NCI-H2029 treated with DMSO at 0.1 percent for 48 hours (cell line): ENCODE results near the gene NKAIN4.
"Not testable (repeated sequence)": the region's sequence is repeated elsewhere in the genome, so short reads cannot be mapped to it uniquely, and the experiment has no call there.

ENCODE experiments used
- DNase-seq: peaks from one replicate; lab custom pipeline; 2025; lab: John Stamatoyannopoulos, UW

NKAIN4 gene

DNA sequence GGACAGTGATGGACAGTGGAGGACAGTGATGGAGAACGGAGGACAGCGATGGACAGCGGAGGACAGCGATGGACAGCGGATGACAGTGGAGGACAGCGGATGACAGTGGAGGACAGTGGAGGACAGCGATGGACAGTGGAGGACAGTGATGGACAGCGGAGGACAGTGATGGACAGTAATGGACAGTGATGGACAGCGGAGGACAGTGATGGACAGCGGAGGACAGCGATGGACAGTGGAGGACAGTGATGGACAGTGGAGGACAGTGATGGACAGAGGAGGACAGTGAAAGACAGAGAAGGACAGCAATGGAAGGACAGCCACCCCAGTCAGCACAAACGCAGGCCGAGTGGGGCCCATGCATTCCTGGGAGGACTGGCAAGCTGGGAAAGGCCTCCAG, 3.4 kb upstream of the NKAIN4 start:
- DNase-seq = no peak

- no peak for DNase-seq
These were observed 2.7 kb upstream of the NKAIN4 start for GRCh38 chr20:63256954-63257353.

DNA sequence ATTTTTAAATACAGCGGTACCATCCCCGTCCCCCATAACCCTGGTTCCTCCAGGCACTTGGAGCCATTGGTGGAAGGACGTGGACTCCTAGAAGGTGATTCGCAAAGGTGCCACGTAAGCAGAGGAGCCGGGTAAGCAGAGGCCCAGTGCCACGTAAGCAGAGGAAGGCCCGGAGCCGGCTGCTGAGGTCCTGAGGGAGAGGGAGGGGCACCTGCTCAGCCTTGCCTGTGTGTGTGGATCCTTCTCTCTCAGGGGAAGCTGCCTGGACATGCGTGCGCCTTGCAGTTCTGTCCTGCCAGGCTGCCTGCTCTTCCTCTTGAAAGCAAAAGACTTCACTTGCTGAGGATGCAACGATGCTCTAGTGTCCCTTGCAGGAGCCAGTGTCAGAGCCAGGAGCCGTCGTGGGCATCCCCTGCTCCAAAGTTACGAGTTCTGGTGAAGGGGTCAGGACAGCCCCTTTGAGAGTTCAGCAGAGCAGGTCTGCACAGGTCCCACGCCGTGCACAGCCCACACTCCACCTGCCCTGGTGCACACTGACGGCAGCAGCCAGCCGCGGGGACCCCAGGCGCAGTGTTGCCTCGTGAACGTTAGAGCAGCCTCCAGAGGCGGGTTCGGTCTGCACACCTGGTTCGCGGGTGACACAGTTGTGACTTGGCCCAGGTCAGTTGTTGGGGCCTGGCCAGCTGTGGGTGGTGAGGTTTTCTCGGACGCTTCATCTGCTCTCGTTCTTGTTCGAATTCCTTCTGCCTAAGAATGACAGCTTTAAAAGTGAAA, 1.9 kb upstream of the NKAIN4 start:
- no peak for DNase-seq

DNA sequence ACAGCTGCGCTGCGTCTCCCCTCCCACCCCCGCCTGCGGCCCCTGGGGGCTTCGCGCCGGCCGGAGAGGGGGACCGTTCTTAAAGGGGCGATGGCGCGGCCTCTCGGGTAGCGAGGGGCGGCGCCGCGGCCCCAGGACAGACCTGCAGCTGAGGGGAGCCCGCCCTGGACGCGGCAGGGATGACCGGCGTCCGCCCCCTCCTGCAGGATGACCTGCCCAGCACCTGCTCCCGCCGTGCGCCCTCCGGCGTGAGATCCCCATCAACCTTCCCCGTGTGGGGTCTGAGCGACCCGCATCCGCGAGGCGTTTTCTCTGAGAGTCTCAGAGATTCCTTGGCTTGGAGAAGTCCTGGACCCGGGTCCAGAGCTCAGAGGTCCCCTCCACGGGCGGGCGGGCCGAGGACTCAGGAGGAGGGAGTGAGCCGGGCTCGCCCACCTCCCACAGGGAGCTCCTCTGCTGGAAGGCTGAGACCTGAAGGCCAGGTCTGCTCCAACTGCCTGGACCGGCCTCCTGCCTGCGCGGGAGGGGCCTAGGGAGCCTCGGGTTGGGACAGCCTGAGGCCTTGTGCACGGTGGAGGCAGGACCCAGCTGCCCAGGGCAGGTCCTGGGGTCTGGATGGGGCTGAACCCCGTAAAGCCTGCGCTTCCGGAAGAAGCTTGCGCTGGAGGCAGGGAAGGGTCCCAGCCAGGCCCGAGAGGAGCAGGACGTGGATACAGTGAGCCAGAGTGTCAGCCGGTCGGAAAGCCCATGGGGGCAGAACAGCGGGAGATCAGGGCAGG, 532 bp upstream of the NKAIN4 start:
- no peak for DNase-seq

- DNase-seq = no peak
These were observed 628 bp downstream of the NKAIN4 start for GRCh38 chr20:63253438-63254231.

DNA sequence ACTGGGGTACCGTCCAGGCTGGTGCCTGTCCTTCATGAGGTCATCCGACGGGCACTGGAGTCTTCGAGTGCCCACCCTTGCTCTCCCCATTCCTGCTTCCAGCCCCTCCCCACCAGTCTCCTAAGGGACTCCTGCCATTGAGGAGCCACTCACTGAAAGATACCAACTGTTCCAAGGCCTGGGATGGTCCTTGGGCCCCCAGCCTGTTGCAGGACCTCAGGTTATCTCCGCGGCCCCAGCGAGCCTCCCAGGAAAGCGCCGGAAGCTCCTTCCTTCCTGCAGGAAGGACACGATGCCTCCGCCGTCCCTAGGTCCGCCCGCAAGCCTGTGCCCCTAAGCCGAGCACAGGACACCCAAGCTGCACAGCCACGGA, 1.2 kb downstream of the NKAIN4 start:
- no peak for DNase-seq

GRCh38 chr20:63252284-63252711, 2.0 kb downstream of the NKAIN4 start:
- DNase-seq = no peak

GRCh38 chr20:63251350-63251749, 2.9 kb downstream of the NKAIN4 start:
- not testable (repeated sequence) for DNase-seq

DNA sequence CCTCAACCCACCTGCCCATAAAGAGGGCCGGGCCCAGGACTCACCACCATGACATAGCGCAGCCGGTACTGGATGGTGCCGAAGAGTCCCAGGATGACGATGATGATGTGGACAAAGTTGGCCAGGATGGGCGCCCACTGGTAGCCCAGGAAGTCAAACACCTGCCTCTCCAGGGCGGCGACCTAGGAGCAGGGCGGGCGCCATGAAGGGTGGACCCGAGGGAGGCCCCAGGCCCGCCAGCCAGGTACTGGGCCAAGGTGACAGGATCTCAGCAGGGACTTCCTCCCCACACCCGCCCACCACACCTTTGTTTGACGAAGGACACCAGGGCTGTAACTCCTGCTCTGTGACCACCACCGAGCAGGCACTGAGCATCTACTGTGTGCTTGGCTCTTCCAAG, 4.4 kb downstream of the NKAIN4 start:
- no peak for DNase-seq

DNA sequence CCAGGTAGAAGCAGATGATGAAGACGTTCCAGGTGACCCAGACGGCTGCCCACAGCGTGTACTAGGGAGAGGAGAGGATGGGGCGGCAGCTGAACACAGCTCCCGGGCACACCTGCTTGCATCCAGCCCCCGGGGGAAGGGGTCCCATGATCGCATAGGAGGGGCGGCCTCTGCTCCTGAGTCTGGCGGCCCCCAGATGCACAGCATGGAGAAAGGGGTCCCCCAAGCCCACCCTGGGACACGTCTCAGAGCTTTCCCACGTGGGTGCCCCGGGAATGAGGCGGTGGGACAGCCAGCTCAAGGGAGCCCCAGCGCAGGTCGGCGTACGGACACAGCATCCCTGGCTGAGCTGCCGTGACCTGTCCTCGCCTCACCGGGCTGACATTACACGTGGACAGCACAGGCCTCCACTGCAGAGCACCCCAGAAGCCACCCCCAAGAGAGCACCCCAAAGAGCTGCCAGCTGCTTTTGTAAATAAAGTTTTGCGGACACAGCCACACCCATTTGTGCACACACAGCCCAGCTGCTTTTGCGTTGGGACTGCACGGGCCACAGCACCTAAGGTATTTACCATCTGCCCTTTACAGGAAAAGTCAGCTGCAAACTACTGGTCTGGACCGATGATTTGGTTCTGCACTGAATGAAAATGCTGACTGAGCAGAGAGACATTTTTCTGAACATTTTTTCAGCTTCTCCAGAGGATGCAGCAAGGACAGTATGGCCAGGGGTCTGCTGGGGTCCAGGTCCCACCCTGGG, 5.2 kb downstream of the NKAIN4 start:
- DNase-seq = no peak

- no peak for DNase-seq
These were observed 6.5 kb downstream of the NKAIN4 start for GRCh38 chr20:63247671-63248228.

DNA sequence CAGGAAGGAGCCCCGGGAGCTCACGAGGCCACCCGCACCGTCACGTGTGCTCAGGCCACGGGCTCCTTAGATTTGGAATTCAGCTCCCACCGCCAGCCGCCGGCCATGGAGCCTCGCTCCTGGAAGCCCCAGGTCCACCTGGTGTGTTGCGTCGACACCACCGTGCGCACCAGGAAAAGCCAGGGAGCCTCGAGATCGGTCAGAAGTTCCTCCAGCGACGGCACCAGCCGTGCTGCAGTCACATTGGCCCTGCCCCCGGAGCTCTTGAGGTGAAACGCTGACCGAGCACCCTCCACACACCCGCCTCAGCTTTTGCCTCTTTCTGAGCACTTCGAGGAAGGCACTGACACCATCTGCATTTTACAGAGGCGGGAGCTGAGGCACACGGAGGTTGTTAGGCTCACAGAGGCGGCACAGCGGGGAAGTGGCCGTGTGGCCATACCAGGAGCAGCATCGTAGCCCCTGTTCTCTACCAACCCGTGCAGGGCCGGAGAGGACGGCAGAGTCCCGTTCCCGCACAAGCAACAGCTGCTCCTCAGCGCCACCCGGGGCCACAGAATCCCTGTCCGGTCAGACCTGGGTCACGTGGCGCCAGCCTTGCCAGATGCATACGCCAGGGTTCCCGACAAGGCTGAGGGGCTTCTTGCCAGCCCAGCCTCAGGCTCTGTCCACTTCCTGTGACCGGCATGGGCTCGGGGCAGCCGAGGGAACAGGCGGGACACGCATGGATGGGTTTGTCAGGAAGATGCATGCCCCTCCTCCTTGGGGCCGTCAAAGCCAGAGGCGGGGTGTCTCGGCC, 7.6 kb downstream of the NKAIN4 start:
- DNase-seq = no peak

GRCh38 chr20:63244468-63244867, 9.8 kb downstream of the NKAIN4 start:
- DNase-seq = no peak

- DNase-seq = no peak
These were observed 10.5 kb downstream of the NKAIN4 start for GRCh38 chr20:63243604-63244247.

DNA sequence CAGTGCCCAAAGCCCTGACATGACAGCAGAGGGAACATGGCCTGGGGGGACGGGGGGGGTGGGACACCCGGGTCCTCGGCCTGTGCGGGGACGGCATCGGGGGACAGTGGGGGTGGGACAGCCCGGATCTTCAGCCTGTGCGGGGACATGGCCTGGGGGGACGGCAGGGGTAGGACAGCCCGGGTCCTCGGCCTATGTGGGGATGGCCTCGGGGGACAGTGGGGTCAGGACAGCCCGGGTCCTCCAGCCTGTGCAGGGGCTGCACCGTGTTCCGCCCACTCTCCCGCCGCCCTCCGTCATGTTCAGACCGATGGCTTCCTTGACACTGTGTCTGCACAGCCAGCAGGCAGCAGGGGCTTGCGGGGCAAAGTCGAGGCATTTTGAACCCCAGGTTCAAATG, 11.5 kb downstream of the NKAIN4 start:
- no peak for DNase-seq

GRCh38 chr20:63241272-63241671, 13.0 kb downstream of the NKAIN4 start:
- DNase-seq = peak; percentile 30

DNA sequence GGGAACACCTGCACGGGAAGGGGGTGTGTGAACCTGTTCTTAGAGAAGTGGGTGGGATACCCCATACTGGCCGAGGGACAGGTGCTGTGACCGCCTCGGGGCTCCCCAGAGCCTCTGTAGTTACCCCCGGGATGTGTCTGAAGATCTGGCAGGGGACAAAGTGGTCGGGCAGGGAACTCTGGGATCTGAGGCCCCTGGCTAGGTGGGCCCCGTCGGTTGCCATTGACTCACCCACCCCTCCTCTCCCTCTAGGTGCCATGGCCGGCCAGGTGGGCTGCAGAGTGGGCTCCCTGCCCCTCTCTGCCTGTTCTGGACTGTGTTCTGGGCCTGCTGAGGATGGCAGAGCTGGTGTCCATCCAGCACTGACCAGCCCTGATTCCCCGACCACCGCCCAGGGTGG, 14.3 kb downstream of the NKAIN4 start:
- DNase-seq = no peak

- no peak for DNase-seq
These were observed 14.8 kb downstream of the NKAIN4 start for GRCh38 chr20:63239431-63239830.

GRCh38 chr20:63238514-63239125, 15.6 kb downstream of the NKAIN4 start:
- DNase-seq = no peak

DNA sequence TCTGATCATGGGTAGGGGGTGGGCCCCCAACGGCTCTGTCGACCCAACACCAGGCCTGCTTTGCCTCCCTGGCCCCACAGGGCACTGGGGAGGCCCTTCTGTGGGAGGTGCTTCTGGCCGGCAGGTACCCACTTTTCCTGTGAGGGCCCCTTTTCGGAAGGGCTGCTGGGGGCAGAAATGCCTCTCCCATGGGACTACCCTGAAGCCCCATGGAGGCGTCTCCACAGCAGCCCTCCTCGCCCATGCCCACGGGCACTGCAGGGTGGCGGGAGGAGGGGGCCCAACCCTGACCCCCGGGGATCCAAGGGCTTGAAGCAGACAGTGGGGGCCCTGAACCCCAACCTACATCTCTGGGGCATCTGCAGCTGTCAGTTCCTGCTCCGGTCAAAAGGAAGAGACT, 16.2 kb downstream of the NKAIN4 start:
- no peak for DNase-seq
